Measurements from ENCODE around the gene NFAM1. TPM values are rescaled to one million over a fixed set of nuclear protein-coding genes. Genes with fewer than 3 reads are reported as not detected.

The NFAM1 gene
- total RNA-seq, 1 donor from 2014 or later = 0.19 TPM

GRCh38 chr22:42343531-42344081, 88.6 kb downstream of the NFAM1 start:
- Mint-ChIP-seq H3K4me3 (no peak overlapping the region), H3K27ac (no peak overlapping the region), H3K27me3 (ENCODE audit: insufficient read depth, low read depth) (peaks cover 14% of the 10 kb centered on the region), H3K4me1 (peaks cover 50% of the 10 kb centered on the region), H3K9me3 (no peaks in the 10 kb centered on the region), H3K36me3 (no peaks in the 10 kb centered on the region)
- no peak overlapping the region for H3K9ac ChIP-seq
- peaks cover 16% of the 10 kb centered on the region for H3K79me2 ChIP-seq (ENCODE audit: low read depth)
- peaks cover 26% of the 10 kb centered on the region for H4K20me1 ChIP-seq (ENCODE audit: low read depth)
- H3K36me3 ChIP-seq = no peaks in the 10 kb centered on the region
- no peaks in the 10 kb centered on the region for H3K27me3 ChIP-seq
- peak overlapping the region; percentile 48 for H3K4me3 ChIP-seq
- H3K9me3 ChIP-seq (ENCODE audit: low read depth) = no peaks in the 10 kb centered on the region
- H3K27ac ChIP-seq = no peak overlapping the region
- H3F3A ChIP-seq (ENCODE audit: low read depth) = peaks cover 67% of the 10 kb centered on the region
- peaks cover 43% of the 10 kb centered on the region for H3K4me1 ChIP-seq
- H2AFZ ChIP-seq (replicated peaks) = no peak overlapping the region
- peak; percentile 81 for DNase-seq (ENCODE audit: low spot score)
- peak overlapping the region; percentile 55 for H3K4me2 ChIP-seq
- TF ChIP-seq EZH2 (IDR thresholded peaks at IDR 0.05) (no peak), CTCF (IDR thresholded peaks at IDR 0.05) (no peak), EZH2phosphoT487 (IDR thresholded peaks at IDR 0.05) (no peak)

- no peaks in the 10 kb centered on the region for H3K9me3 ChIP-seq (ENCODE audit: low read depth)
- Mint-ChIP-seq H3K4me1 (peaks cover 48% of the 10 kb centered on the region), H3K27me3 (ENCODE audit: insufficient read depth, low read depth) (peaks cover 14% of the 10 kb centered on the region), H3K4me3 (peak overlapping the region; percentile 84), H3K27ac (no peak overlapping the region), H3K9me3 (no peaks in the 10 kb centered on the region), H3K36me3 (no peaks in the 10 kb centered on the region)
- H3K27ac ChIP-seq = no peak overlapping the region
- peaks cover 63% of the 10 kb centered on the region for H3F3A ChIP-seq (ENCODE audit: low read depth)
- H2AFZ ChIP-seq (replicated peaks) = no peak overlapping the region
- H3K9ac ChIP-seq = no peak overlapping the region
- H3K79me2 ChIP-seq (ENCODE audit: low read depth) = peaks cover 16% of the 10 kb centered on the region
- DNase-seq (ENCODE audit: low spot score) = no peak
- H4K20me1 ChIP-seq (ENCODE audit: low read depth) = peaks cover 28% of the 10 kb centered on the region
- peaks cover 46% of the 10 kb centered on the region for H3K4me1 ChIP-seq
- no peaks in the 10 kb centered on the region for H3K27me3 ChIP-seq
- peak overlapping the region; percentile 48 for H3K4me2 ChIP-seq
- no peaks in the 10 kb centered on the region for H3K36me3 ChIP-seq
- peak overlapping the region; percentile 48 for H3K4me3 ChIP-seq
- TF ChIP-seq EZH2 (IDR thresholded peaks at IDR 0.05) = no peak
- TF ChIP-seq CTCF (IDR thresholded peaks at IDR 0.05) = no peak
- no peak for TF ChIP-seq EZH2phosphoT487 (IDR thresholded peaks at IDR 0.05)
These were observed 89.1 kb downstream of the NFAM1 start for GRCh38 chr22:42343121-42343454.

GRCh38 chr22:42342426-42343120, 89.6 kb downstream of the NFAM1 start:
- no peak overlapping the region for H2AFZ ChIP-seq (replicated peaks)
- Mint-ChIP-seq H3K4me1 (peaks cover 48% of the 10 kb centered on the region), H3K4me3 (peak overlapping the region; percentile 84), H3K27ac (no peak overlapping the region), H3K36me3 (no peaks in the 10 kb centered on the region), H3K27me3 (ENCODE audit: insufficient read depth, low read depth) (peaks cover 12% of the 10 kb centered on the region), H3K9me3 (no peaks in the 10 kb centered on the region)
- peak overlapping the region; percentile 48 for H3K4me2 ChIP-seq
- no peaks in the 10 kb centered on the region for H3K9me3 ChIP-seq (ENCODE audit: low read depth)
- H3K27ac ChIP-seq = no peak overlapping the region
- H3K79me2 ChIP-seq (ENCODE audit: low read depth) = peaks cover 16% of the 10 kb centered on the region
- peak overlapping the region; percentile 48 for H3K4me3 ChIP-seq
- H4K20me1 ChIP-seq (ENCODE audit: low read depth) = peaks cover 33% of the 10 kb centered on the region
- no peak for TF ChIP-seq EZH2 (IDR thresholded peaks at IDR 0.05)
- no peak for TF ChIP-seq CTCF (IDR thresholded peaks at IDR 0.05)
- no peak for TF ChIP-seq EZH2phosphoT487 (IDR thresholded peaks at IDR 0.05)
- H3K9ac ChIP-seq = no peak overlapping the region
- H3K36me3 ChIP-seq = no peaks in the 10 kb centered on the region
- DNase-seq (ENCODE audit: low spot score) = peak; percentile 46
- peaks cover 60% of the 10 kb centered on the region for H3F3A ChIP-seq (ENCODE audit: low read depth)
- no peaks in the 10 kb centered on the region for H3K27me3 ChIP-seq
- peaks cover 47% of the 10 kb centered on the region for H3K4me1 ChIP-seq

Data from neural progenitor cell (in vitro differentiated cells).